ENCODE measurements around the gene TARS2. TPM values are rescaled to one million over a fixed set of nuclear protein-coding genes. Genes with fewer than 3 reads are reported as not detected.

TARS2 gene
- polyA plus RNA-seq, 12 donors, result 13.1 to 25.8 (median 20.4) TPM; not detected in 1

DNA sequence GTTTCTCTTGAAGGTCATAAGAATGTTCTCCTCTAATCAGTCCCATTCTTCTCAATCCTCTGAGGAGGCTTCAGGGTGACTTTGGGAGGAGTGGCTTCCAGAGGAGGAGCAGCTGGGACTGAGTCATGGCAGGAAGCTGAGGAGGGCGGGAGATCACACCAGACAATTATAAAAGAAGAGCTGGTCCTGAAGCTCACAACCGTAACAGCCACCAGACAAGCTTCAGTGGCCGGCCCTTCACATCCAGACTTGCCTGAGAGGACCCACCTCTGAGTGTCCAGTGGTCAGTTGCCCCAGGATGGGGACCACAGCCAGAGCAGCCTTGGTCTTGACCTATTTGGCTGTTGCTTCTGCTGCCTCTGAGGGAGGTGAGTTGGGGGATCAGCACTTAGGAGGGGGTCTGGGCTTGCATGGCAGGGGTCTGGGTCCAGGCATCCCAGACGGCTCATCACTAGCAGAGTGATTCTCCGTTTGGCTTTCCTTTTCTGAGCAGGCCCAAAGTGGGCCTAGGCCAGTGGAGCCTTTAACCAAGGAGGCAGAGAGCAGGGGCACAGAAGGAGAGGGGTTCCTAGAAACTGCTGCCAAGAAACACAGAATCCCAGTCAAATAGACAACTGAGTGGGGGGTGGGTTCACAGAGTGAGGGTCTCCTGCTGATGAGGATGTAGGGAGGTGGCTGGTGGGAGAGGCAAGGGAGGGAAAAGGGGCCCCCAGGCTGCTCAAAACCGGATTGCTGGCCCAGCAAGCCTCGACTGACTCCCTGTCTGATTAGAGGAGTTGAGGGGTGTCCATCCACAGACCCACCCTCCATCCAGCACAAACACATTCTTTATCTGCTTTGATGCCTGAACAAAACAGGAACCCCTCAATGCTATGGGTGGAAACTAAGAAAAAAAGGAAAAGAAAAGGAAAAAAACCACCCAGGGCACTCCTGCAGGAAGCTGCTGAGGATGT, 21.0 kb downstream of the TARS2 start, which contains the start of gene ECM1:
TSS of gene ECM1 (plus strand) at position 198 of the 953 bp plus-strand sequence. CDS start at position 299, 101 bp downstream.
- no peak for DNase-seq

DNA sequence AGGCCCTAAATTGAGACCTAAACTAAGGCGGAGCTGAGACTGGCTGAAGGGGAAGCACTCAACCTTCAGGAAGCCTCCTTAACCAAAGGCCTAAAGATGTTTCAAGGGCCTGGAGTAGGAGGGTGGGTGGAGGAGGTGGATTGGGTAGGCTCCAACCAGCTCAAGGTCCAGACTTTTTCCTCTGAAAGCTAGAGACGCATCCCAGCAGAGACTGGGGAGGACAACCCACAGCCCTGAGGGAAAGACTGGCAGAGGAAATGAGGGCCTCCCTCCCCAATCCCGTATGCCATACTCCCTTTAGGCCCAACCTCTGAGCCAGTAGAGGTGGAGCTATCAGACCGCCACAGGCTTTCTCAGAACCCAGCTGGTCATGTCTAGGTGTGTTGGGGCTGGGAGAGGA, 21.8 kb downstream of the TARS2 start:
- no peak for DNase-seq

DNA sequence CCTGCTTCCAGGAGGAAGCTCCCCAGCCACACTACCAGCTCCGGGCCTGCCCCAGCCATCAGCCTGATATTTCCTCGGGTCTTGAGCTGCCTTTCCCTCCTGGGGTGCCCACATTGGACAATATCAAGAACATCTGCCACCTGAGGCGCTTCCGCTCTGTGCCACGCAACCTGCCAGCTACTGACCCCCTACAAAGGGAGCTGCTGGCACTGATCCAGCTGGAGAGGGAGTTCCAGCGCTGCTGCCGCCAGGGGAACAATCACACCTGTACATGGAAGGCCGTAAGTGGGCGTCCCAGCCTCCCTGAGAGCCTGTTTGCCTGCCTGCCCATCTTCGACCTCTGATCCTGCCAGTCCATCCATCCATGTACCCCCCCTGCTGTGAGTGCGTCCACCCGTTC, 24.3 kb downstream of the TARS2 start:
- no peak for DNase-seq

DNA sequence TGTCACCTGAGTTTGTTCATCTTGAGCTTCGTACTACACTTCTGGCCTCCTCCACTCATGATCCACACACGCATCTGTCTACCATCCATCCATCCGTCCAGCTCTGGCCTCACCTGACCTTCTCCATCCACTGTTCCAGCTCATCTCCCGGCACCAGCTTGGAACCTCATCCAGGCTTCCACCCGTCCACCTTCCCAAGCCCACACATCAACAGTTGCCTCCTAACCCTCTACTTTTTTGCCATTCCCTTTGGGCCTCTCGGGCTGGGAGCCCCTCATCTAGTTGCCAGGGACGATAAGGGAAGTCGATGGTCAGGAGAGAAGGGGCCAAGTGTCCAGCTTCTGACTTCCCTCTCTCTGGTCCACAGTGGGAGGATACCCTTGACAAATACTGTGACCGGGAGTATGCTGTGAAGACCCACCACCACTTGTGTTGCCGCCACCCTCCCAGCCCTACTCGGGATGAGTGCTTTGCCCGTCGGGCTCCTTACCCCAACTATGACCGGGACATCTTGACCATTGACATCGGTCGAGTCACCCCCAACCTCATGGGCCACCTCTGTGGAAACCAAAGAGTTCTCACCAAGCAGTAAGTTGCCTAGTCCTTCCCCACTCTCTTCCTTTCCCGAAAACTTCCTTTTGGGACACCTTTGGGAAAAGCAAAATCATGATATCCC, 24.9 kb downstream of the TARS2 start:
- no peak for DNase-seq

DNA sequence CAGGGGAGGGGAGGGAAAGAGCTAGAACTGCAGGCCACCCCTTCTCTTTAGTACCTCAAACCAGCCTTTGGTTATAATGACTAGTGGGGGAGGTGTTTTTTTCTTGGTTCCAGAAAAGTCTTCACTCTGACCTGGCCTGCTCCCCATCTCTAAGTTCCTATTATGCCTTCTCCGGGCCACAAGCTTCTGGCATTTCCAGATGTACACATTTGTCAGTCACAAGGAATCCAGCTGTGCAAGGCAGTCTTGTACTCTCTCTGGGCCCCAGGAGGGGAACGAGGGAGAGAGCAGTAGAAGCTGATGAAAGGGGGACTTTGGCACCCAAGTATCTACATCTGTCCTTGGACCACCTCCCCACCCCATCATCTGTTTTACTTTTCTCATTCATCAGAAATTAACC, 25.6 kb downstream of the TARS2 start:
- no peak for DNase-seq

DNA sequence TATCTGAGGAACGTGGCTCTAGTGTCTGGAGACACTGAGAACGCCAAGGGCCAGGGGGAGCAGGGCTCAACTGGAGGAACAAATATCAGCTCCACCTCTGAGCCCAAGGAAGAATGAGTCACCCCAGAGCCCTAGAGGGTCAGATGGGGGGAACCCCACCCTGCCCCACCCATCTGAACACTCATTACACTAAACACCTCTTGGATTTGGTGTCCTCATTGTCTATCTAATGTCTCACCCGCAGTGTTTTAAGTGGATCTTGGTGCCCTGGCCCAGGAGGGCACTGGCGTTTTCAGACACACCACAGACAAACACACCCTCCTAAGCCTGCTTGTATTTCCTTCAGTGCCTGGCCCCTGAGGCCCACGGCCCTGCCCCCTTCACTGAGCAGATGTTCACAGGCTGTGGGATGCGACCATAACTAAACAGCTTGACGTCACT, 26.2 kb downstream of the TARS2 start:
- no peak for DNase-seq

DNA sequence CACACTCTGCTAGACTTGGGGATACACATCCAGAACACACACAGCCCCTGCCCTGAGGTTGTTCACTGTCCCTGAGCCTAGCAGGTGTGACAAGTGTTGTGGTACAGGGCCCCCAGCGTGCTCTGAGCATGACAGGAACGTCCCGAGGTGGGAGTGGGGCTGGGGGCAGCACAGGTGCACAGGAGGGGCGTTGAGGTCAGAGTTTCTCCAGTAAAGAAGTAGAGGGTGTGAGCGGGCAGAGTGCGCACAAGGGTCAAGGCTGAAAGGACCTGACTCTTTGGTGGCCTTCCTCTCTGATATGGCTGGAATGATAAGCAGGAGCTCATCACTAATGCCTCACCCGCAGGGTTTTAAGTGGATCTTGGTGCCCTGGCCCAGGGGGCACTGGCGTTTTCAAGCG, 27.0 kb downstream of the TARS2 start:
- no peak for DNase-seq

DNA sequence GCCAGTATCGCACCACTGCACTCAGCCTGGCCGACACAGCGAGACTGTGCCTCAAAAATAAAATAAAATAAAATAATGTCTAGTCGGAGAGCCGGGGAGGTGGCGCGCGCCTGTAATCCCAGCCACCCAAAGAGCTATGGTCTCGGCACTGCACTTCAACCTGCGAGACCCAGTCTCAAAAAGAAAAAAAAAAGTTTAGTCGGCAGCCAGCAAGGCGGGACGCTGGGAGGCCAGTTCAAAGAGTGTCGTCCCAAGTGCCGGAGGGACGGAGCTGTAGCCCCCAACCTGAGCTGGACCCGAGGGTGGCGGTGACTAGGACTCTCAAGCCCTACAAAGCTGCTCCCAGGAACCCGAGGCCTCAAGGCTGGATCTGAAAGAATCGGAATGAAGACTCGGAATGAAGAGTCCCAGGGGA, 27.7 kb downstream of the TARS2 start:
- DNase-seq, result no peak

DNA sequence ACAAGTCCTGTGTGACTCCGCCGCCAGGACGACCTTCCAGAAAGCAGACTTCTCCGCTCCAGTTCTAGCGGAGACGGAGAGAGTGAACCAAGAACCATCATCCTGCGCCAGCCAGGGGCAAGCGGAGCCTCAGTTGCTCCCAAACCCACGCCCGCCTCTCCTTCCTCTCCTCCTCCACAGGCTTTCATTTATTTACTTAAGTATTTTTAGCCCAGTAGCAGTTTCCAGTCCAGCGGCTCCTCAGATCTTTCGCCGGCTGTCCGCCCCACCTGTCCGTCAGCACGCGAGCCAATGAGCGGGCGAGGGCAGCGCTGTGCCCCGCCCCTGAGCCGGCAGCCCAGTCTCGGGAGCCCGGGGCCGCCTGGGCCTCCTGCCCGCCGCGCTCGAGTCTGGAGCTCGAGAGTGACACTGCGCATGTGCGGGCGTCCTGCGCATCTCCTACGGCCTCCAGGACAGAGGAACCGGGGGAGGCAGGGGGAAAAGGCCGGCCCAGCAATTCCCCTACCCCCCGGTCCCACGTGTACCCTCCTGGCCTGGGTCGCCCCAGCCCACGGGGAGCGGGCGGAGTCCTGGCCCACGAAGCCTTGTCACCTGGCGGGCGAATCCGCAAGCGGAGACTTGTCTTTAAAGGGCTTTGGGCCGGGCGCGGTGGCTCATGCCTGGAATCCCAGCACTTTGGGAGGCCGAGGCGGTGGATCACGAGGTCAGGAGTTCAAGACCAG, 28.3 kb downstream of the TARS2 start, which contains the start of gene FALEC:
TSS of gene FALEC (plus strand) at position 425 of the 722 bp plus-strand sequence.
- peak; percentile 94 for DNase-seq

DNA sequence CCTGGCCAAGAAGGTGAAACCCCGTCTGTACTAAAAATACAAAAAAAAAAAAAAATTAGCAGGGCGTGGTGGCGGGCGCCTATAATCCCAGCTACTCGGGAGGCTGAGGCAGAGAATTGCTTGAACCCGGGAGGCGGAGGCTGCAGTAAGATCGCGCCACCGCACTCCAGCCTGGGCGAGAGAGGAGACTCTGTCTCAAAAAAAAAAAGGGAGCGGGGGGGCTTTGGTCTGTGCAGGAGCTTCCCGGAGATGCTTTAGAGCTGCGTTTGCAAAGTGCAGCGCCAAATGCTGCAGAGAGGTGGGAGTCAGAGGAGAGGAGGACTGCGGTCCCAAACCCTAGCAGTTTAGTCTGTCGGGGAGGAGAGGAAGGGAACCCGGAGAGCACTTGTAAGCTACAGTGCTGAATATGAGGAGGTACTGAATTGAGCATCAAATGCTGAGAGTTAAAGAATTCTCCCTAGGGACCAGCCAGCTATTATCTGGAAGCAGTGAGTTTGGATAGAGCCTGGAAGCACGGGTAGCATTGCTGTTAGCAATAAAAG, 28.9 kb downstream of the TARS2 start:
- no peak for DNase-seq

DNA sequence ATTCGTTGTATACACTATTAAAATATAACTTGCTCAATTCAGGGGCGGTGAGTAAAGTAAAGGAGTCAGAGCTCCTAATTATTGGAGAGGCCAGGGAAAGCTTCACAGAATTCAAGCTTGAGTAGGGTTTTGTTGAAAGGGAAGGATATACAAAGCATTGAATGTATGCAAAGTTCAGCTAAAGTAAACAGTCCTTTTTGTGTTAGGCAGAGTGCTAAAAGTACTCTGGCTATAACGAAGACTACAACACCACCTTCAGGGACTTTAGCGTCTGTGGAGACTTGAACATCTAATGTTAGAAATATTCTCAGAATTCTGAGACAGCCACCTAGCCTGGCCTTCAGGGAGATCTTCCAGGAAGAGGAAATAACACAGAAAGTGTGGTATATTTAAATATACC, 29.4 kb downstream of the TARS2 start:
- DNase-seq, result no peak

DNA sequence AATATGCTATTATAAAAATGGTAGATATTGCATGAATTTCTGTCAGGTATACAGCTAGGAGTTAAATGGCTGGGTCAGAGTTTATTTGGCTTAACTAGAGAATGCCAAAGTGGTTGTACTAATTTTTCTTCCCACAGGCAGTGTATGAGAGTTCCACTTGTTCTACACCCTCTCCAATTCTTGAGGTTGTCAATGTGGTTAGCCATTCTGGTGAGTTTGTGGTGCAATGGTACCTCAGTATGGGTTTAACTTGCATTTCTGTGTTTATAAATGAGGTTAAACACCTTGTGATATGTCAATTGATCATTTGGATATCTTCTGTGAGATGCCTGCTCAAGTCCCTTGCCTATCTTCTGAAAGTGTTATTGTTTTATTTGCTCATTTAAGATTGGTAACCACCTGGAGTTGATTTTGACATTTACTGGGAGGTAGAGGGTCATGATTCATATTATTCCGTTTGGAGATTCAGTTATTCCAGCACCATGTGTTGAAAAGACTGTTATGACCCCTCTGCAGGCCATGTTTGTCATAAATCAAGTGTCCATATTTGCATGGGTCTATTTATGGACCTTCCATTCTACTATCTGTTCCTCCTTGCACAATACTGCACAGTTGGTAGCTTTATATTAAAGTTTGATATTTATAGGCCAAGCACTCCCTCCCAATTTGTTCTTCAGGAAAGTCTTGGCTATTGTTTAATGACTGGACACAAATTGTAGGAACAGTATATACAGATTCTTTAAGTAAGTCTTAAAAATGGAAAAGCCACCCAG, 34.2 kb downstream of the TARS2 start:
- DNase-seq, result no peak

DNA sequence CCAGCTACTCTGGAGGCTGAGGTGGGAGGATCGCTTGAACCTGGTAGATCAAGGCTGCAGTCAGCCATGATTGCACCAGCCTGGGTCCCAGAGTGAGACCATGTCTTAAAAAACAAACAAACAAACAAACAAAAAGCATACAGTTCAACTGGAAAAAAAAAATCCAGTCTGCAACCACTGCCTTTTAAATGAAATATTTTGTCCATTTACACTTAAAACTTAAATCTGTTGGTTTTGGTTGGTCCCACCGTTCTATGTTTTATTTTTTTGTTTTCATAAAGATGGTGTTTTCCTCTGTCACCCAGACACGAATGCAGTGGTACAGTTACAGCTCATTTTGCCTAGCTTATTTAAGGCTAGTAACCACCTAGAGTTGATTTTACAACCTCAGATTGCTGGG, 38.1 kb downstream of the TARS2 start:
- DNase-seq, result no peak

DNA sequence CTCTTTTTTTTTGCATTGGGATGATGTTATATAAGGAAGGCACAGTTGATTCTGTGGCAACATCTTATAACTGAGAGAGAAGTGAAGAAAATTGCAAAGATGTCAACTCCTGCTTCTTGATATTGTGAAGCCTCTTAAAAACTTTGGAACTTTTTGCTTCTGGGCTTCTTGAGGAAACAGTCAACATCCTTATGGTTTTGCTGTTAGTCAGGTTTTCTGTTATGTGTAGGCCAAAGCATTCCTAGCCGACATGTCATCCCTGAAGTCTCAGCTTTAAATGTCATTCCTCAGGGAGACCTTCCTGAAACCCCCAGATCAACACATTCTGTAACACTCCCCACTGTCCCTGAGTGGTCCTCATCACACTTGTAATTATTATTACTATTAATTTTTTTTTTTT, 41.0 kb downstream of the TARS2 start:
- DNase-seq, result no peak

DNA sequence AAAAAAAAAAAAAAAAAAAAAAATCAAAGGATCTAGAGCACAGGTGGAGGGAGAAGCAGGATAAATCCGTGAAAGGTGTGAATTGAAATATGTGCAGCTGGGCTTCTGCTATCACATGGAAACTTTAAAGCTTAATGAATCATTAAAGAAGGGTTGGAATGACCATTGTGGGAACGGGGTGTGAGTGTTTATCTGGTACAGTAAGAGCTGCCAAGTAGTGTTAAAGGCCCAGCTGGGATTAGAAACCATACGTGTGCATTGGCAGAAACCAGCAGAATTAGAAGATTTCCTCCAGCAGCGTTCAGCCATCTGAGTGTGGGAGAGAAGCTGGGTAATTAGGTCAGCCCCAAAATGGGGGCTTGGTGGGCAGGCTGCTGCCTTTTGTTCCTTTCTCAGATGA, 41.8 kb downstream of the TARS2 start:
- no peak for DNase-seq

DNA sequence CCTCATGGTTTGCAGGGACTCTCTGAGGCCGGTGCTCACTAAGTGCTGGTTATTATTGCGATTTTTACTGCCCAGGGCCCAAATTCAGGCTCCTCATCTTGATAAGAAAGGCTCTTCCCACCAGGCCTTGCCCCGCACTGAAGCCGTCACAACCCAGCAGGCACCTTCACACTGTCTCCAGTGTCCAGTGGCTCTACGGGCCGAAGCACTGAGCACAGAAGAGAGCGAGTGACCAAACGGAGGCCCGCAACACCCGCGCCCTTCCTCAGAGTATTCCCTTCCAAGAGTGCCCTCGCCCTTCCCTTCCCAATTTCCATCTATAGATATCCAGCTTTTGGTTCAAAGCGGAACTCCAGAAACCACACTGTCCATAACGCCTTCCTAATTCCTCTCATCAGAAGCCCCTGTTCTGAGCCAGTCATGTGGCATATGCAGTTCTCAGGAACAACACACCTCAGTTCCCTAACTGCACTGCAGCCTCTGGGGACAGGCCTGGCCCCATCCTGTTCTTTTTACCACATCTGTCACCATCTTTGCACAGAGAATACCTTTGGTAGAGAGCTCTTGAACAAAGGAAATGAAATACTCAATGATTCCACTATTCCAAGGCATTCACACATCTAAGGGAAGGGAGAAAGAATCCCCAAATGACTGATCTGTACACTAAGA, 43.4 kb downstream of the TARS2 start:
- no peak for DNase-seq

DNA sequence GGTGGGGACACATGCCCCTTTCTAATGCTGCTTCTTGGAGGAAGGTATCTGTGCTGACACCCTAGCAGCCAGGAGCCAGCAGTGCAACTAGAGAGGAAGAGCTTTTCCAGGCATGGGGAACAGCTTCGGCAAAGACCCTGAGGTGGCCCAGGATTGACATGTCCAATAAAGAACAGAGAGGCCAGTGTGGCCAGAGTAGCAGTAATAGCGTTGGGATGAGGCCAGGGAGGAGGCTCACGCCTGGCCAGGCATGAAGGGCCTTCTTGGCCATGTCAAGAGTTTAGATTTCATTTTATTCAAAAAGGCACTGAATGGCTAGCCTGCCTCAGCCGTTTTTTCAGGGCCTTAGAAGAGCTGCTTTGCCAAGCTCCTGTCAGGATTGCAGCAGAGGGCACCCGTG, 45.6 kb downstream of the TARS2 start:
- DNase-seq, result no peak

DNA sequence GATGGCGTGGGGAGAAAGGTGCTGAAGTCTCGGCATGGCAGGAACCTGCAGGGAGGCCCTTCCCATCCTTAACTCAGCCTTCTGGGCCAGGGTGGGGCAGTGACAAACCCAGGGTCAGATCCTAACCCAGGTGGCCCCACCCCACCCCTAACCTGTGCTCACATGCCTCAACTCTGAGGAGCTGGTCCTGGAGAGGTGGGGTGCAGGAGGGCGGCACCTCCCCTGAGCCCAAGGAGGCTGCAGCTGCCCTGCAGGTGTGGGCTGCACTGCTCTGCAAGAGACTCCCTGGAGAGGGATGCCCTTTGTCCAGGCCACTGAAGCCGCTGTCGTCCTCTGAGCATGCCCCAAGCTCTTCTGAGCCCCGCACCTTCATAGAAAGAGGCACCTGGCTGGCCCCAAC, 46.8 kb downstream of the TARS2 start:
- DNase-seq, result no peak

DNA sequence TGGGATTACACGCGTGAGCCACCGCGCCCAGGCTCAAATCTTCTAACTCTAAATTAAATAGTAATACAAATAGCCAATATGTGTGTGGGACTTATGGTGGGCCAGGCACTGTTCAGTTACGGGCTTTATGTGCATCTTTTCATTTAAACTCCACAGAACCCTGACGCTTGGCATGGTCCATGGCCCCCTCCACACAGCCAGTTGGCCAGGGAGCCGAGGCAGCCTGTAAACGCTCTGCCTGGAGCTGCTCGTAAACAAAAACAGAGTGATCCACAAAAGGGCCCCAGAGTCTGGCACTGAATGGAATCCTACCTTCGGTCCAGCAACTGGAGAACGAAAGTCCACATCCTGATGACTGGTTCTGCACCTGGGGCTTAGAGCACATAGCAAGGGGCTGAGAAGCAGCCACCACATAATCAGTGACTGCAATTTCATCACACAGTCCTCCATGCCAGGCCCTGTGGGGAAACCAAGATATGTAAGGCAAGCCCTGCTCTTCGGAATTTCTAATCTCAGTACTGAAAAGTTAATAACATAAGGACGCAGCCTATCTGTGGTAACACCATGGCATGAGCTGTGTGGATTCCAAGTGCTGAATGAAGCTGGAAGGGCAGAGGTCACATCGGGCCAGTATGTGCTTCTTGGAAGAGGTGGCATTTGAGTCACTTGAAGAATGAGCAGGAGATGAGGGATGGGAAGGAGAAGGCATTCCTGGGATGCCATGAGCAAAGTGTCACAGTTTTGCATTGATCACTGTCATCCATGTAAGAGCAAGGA, 48.5 kb downstream of the TARS2 start:
- DNase-seq, result no peak
